ENCODE data around the gene TBC1D14.

Gene TBC1D14

DNA sequence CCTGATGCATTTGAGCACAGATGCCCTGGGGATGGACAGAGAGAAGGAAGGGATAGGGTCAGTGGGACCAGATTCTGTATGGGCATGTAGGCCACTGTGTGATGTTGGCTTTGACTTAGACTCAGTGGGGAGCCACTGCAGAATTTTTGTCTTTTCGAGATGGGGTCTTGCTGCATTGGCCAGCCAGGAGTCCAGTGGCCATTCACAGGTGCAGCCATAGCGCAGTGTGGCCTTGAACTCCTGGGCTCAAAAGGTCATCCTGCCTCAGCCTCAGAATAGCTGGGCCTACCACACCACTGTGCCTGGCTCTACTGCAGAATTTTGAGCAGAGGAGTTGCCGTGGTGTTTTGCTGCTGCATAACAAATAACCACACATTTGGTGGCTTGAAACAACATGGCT is 22.8 kb downstream of the TBC1D14 start:
- no peak for DNase-seq

DNA sequence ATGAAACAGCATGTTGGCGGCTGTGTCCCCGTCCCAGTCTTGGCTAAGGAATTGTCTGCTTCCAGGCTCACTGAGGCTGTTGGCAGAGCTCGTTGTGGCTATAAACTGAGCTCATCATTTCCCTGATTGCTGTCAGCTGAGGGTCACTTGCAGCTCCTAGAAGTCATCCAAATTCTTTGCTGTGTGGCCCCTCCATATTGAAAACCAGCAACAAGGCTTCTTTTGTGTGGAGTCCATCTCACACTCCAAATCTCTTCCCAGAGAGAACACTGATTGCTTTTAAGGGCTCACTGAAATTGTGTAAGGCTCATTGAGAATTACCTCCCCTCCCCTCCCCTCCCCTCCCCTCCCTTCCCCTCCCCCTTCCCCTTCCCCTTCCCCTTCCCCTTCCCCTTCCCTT is 23.3 kb downstream of the TBC1D14 start:
- no peak for DNase-seq

DNA sequence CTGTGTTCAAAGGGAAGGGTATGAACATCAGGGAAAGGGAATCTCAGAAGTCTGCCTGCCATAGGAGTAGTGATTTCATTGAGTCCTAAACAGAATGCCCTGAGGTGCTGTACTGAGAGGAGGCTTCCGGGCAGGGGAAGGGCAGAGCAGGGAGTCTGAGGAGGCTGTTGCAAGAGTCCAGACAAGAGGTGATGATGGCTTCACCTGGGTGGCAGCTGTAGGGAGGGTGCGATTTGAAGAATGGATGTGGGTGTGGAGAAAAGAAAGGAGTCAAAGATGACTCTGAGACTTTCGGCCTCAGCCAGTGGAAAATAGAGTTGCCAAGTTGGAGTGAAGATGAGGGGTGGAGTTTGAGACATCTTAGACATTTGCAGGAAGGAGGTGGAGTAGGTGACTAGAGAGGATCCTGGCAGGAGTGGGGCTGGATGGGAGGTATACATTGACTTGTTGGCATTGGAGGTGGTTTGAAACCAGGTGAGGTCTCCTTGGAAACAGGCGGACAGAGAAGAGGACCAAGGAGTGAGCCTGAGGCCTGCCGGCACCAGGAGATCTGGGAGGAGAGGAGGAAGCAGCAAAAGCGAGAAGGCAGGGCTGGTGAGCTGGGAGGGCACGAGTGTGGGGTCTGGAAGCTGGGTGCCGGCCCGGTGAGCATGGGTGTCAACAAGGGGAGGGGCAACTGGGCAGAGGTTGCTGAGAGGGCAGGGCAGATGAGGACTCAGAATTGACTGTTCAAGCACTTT is 24.2 kb downstream of the TBC1D14 start:
- no peak for DNase-seq

GRCh38 chr4:6935965-6936364 is 26.3 kb downstream of the TBC1D14 start:
- DNase-seq = no peak

DNA sequence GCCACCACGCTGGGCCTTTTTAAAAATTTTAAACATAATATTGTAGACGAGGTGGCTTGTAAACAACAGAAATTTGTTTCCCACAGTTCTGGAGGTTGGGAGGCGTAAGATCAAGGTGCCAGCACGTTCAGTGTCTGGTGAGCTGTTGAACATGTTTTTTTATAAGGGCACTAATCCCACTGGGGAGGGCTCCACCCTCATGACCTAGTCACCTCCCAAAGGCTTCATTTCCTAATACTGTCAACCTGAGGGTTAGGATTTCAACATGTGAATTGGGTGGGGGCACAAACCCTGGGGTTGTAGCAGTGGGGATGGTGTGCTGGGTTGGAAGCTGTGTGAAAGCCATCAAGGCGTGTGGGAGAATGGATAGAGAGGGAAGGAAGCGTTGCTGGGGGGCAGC is 27.6 kb downstream of the TBC1D14 start:
- no peak for DNase-seq

DNA sequence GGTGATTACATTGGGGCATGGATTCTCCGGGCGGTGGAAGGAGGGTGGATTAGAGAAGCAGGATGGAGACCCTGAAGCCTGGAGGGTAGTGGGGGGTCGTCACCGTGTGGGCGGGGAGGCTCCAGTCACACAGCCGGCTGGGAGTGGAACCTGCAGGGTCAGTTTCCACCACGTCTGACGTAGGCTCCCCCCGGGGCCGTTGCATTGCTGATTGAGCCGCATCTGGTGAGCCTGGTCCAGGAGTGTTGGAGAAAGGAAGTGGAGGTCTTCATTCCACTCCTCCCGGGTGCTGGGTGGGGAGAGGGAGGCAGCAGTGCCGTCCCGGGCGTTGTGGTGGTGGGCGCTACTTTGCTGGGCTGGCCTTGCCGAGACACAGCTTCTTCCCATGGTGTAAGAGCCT is 28.1 kb downstream of the TBC1D14 start:
- DNase-seq = no peak

DNA sequence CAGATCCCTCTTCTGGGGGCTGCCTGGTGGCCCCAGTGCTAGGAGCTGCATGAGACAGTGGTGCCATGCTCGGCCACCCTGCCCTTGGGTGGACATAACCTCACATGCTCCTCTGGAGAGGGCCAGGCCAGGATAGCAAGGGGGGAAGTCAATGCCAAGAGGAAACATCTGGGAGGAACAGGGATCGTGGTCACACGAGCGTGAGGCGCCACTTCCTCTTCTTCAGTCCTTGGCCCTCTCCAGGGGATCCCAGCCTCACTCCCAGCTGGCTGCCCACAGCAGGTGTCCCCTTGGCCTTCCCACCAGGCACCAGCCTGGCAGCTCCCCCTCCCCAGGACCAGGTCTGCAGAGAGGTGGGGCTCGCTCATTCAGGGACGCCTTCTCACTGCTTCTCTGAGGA is 28.6 kb downstream of the TBC1D14 start:
- no peak for DNase-seq

GRCh38 chr4:6938647-6939271 is 29.1 kb downstream of the TBC1D14 start:
- no peak for DNase-seq

- no peak for DNase-seq
These were observed 30.4 kb downstream of the TBC1D14 start for GRCh38 chr4:6939761-6940743.

- DNase-seq = no peak
These were observed 31.1 kb downstream of the TBC1D14 start for GRCh38 chr4:6940744-6941137.

- no peak for DNase-seq
These were observed 32.2 kb downstream of the TBC1D14 start for GRCh38 chr4:6941796-6942195.

DNA sequence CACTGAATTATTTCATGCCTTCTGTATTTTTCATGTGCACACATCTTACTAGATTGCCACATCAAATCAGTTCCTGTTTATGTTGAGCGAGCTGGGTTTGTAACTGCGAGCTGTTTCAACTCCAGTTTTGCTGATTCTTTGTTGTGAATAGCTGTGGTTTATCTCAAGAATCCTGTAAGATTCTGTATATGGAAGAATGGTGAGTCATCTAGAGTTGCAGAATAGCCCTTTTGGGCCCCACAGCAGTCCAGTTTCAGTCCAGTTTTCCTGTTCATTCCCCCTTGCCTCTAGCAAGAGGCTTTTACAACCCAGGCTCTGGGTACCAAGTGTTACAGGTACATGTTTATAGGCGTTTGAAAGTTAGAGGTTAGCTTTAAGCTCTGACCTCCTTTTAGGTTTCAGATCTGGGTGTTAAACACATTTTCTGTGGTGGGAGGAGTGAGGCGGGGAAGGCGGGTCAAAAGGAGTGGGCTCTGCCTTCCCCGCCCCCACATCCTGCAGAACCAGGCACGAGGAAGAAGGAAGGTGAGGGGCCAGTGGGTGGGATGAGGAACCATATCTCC is 32.7 kb downstream of the TBC1D14 start:
- DNase-seq = no peak

DNA sequence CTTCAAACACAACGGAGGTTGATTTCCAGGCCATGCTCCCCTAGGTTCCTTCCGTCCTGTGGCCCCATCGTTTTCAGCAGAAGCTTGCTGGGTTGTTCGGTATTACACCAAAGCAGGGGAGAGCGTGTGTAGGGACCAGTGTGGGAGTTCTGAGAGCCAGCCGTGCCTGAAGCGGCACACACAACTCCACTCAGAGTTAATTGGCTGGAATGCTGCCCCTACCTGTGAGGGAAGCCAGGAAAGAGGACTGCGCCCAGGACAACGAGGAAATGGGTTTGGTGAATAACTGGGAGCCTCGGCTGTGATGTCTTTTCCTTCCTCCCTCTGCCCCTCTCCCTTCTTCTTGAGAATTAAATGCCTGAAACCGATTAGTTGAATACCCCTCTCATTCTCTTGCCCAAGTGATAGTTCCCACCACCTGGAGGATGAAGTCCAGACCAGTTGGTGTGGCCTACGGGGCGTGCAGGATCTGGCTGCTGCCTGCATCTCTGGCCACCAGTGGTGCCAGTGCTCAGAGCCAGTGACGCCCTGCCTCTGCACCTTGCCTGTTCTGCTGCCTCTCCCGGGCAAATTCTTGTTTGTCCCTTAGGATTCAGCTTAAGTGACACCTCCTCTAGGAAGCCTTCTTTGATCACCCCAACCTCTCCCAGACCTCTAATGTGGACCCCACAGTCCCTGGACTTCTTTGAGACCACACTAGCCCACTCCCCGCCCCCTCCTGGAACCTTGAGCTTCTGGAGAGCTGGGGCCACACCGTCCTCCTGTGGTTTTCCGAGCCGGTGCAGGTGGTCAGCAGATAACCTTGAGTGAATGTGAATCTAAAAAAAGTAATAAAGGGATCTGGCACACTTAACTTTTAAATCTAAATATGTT is 33.6 kb downstream of the TBC1D14 start:
- no peak for DNase-seq

DNA sequence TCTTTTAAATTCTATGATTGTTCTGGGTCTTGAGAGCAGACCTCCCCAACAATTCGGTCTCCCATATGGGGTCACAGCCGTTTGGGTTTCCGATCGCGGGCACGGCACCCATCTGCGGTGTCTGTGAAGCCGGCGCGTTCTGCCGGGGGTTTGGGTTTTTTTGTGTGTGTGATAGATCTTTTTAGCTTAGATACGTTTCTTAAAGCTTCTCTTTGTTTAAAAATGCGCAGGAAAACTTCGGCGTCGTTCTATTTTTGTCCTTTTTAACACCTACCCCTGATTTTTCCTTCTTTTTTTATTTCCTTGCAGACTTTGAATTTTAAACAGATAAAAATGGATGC is 34.2 kb downstream of the TBC1D14 start:
- DNase-seq = no peak

DNA sequence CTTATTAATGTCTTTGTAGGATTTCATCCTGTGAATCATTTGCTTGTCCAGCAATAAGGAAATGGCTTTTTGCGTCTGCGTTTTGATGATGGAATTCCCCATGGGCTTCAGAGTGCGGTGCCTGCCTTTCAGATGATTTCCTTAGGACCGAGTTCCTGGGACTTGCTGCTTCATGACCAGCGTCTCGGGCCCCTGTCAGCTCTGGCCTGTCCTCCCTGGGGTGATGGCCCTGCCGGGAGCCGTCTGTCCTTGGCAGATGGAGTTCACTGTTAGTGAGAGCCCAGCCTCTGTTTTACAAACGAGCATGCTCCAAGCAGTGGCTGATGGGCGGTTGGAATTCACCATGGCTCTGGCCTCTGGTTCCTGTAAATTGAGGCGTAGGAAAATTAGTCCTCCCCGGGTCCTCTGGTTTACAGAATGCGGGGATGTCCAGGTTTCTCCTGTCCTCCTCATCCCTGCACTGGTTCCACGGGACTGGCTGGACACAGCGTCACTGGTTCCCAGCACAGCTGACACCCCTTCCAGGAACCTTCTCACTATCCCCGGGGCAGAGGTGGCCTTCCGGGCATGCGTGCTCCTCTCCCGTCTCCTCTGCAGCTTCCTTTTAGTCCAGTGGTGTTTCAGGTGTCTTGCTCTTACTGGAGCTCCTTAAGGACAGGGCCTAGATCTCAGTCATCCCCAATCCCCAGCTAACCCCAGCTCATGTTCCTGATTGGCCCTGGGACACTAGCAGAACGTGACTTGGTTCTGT is 34.9 kb downstream of the TBC1D14 start:
- no peak for DNase-seq

GRCh38 chr4:6945052-6945409 is 35.4 kb downstream of the TBC1D14 start:
- DNase-seq = no peak

- no peak for DNase-seq
These were observed 36.9 kb downstream of the TBC1D14 start for GRCh38 chr4:6946497-6946896.

DNA sequence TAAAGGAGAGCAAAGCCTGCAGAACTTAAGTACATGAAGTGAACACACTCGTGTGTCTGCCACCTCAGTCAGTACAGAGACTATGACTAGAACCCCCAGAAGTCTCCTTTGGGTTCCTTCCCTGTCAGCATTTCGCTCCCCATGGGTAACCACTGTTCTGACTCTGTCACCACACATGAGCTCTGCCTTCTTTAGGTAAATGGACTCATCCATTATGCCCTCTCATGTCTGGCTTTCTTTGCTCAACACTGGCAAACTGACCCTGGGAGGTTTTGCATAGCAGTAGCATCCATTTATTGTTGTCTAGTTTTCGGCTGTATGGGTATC is 38.5 kb downstream of the TBC1D14 start:
- no peak for DNase-seq

- DNase-seq = no peak
These were observed 42.3 kb downstream of the TBC1D14 start for GRCh38 chr4:6951880-6952381.

DNA sequence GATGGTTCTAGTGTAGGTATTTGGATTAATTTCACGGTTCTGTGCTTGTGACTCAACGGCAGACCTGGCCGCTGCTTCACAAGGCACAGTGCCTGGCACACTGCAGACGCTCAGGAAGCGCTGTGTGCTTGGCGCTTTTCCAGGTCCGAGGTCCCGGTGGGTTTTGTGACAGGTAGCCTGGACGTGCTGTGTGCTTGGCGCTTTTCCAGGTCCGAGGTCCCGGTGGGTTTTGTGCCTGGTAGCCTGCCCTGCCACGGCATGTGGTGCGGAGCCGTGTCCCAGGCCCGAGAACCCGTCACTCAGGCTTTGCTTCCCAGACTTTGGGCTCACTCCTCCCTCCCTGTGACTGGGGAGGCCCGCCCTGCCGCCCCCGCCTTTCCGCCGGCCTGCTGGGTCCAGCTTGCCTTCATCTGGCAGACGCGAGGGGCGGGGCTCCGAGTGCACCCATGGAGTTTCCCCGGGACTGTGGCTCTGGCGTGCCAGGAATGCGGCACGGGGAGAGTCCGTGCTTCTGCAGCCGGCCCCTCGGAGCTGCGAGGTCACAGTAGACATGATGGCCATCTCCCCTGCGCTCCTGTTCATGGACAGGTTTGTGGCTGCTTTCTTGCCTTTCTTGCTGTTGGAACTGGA is 44.2 kb downstream of the TBC1D14 start:
- no peak for DNase-seq

- no peak for DNase-seq
These were observed 45.8 kb downstream of the TBC1D14 start for GRCh38 chr4:6955261-6955911.
